NCI-H187 (cell line): Measurements from ENCODE around the gene MRPS34.

ENCODE experiments used
- DNase-seq, 2 experiments: peaks; one replicate each; lab custom pipeline; 2025; lab: John Stamatoyannopoulos, UW

The MRPS34 gene

DNA sequence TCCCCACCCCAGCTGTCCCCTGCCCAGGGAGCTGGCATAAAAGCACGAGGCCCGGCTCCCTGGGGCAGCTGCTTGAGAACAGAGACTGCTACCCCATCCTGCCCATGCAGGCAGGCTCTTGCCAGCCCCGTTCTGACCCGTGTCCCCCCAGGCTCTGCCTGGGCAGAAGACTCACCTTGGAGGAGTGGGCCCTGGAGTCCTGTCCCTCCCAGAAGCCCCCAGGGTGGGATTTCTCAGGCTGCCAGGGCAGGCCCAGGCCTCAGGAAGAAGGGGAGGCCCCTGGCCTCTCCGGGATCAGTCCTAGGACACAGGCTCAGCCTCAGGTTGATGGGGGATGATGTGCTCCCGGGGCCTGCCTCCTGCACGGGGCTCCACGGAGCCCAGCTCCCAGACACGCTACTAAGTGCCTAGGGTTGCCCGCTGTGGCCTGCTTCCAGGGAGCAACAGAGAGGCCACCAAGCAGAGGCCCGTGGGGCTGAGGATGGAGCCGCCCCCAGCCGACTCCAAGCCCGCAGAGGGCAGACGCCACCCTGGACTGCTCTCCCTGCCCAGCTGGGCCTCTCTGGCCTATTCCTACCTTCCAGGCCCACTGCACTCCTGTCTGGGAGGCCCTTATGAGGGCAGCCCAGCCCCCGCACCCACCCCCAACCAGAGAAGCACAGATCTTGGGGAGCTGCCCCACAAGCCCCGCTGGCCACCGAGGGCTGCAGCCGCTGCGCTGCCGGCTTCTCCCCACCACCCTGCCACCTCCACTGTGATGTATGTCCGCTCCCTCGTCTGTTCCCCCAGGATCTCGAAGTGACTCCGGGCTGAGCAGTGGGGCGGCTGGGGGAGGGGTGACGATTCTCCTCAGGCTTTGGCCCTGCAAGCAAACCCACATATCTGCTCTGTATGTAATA, 3.3 kb downstream of the MRPS34 start:
- no peak for DNase-seq

GRCh38 chr16:1768767-1769401, 4.0 kb downstream of the MRPS34 start:
- DNase-seq, result no peak

DNA sequence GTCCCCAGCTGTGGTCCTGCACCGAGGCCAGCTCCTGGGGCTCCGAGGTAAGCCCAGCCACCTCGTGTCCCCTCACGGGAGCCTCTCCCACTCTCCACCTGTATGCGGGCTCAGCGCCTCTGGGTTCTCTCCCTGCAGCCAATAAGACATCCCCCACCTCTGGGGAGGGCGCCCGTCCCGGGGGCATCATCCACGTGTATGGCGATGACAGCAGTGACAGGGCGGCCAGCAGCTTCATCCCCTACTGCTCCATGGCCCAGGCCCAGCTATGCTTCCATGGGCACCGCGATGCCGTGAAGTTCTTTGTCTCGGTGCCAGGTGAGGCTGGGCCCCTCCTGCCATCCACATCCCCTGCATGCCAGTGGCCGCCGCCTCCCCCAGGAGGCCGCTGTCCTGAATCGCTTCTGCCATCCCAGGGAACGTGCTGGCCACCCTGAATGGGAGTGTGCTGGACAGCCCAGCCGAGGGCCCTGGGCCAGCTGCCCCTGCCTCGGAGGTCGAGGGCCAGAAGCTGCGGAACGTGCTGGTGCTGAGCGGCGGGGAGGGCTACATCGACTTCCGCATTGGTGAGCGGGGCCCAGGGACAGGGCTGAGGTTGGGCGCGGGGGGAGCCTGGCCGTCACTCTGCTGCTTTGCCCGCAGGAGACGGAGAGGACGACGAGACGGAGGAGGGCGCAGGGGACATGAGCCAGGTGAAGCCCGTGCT, 4.7 kb downstream of the MRPS34 start:
- DNase-seq, result no peak

DNA sequence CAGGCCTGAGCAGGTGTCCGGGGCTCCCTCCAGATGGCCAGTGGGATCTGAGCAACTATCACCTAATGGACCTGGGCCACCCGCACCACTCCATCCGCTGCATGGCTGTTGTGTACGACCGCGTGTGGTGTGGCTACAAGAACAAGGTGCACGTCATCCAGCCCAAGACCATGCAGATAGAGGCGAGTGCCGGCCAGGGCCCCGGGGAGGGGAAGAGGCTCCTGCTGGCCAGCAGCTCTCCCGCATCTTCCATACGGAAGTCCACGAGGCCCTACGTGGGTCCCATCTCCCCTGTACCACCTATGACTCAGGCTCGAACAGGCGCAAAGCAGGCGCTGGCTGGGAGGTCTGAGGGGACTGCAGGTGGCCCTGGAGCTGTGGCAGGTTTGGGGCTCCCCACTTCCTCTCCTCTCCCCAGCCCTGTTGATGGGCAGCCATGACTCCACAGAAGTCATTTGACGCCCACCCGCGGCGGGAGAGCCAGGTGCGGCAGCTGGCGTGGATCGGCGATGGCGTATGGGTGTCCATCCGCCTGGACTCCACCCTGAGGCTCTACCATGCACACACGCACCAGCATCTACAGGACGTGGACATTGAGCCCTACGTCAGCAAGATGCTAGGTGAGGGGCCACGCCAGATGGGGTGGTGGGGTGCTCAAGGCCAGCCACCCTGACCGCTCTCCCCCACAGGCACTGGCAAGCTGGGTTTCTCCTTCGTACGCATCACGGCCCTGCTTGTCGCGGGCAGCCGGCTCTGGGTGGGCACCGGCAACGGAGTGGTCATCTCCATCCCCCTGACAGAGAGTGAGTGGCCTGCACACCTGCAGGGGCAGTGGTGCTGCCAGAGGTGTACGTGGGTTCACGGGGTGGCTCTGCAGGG, 5.6 kb downstream of the MRPS34 start:
- no peak for DNase-seq

DNA sequence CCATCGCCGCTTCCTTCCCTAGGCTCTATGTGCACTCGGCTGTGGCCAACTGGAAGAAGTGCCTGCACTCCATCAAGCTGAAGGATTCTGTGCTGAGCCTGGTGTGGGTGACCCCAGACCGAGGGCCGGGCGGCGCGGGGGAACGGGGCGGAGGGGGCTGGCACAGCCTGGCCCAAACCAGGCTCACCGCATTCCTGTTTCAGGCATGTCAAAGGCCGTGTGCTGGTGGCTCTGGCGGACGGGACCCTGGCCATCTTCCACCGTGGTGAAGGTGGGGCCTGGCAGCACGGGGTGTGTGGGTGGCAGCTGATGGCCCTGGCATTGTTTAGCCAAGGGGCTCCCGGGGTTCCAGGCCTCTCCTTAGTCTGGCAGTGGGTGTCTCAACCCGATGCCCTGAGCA, 6.2 kb downstream of the MRPS34 start:
- no peak for DNase-seq

- no peak for DNase-seq
Measured at GRCh38 chr16:1766231-1766630, 6.7 kb downstream of the MRPS34 start.

GRCh38 chr16:1765826-1766225, 7.1 kb downstream of the MRPS34 start:
- no peak for DNase-seq

GRCh38 chr16:1764971-1765370, 8.0 kb downstream of the MRPS34 start:
- no peak for DNase-seq

- DNase-seq, result no peak
Measured at GRCh38 chr16:1763521-1764511, 9.1 kb downstream of the MRPS34 start.

GRCh38 chr16:1762879-1763520, 9.9 kb downstream of the MRPS34 start:
- no peak for DNase-seq

DNA sequence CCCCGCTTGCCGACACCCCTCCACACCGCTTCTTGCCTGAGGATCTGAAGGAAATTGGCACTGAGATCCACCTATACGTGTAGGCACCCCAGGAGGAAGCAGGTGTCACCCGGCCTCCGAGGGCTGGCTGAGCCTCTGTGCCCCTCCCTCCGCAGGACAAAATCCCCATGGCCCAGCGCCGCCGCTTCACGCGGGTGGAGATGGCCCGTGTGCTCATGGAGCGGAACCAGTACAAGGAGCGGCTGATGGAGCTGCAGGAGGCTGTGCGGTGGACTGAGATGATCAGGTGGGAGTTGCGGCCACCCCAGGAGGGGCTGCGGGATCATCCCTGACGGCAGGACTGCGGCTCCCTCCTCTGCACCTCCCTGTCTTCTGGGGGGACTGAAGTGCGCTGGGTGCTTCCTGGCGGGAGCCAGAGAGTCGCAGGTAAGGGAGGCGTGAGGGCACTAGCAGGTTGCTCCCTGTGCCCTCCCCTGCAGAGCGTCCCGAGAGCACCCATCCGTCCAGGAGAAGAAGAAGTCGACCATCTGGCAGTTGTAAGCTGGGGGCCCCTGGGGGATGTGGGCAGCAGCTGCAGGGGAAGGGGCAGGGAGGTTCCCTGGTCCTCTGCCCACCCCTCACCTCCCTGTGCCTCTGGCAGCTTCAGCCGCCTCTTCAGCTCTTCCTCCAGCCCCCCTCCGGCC, 10.6 kb downstream of the MRPS34 start:
- DNase-seq, result no peak

DNA sequence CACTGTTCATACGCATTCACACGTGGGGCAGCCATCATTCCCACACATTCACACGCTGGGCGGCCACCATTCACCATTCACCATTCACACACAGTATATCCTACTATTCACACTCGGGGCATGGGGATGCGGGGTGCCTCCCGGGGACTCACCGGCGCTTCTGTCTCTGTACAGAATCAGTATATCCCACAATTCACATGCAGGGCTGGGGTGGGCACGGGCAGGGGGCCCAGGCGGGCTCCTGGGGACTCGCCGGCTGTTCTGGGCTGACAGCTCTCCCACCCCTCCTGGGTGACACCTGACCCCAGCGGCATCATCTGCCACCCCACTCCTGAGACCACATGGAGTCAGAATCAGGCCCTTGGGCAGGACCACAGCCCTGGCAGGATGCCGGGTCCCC, 11.2 kb downstream of the MRPS34 start:
- no peak for DNase-seq

DNA sequence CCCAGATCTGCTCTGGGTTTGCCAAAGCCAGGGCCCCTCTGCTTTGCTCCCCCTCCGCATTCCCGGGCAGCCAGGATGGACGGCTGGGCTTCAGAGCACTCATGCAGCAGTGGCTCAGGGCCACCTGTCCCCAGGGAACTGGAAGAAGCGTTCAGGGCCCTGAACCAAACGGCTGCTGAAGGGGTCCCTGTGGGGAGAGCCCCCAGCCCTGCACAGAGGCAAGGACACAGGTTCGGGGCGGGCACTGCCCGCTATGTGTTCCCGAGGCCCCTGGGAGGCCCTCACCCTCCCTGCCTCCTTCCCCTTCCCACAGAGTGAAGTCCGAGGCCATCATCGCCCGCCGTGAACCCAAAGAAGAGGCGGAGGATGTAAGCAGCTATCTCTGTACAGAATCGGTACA, 12.0 kb downstream of the MRPS34 start:
- no peak for DNase-seq

- DNase-seq, result no peak
Measured at GRCh38 chr16:1759511-1759910, 13.4 kb downstream of the MRPS34 start.

- DNase-seq, result no peak
Measured at GRCh38 chr16:1758923-1759322, 14.0 kb downstream of the MRPS34 start.

DNA sequence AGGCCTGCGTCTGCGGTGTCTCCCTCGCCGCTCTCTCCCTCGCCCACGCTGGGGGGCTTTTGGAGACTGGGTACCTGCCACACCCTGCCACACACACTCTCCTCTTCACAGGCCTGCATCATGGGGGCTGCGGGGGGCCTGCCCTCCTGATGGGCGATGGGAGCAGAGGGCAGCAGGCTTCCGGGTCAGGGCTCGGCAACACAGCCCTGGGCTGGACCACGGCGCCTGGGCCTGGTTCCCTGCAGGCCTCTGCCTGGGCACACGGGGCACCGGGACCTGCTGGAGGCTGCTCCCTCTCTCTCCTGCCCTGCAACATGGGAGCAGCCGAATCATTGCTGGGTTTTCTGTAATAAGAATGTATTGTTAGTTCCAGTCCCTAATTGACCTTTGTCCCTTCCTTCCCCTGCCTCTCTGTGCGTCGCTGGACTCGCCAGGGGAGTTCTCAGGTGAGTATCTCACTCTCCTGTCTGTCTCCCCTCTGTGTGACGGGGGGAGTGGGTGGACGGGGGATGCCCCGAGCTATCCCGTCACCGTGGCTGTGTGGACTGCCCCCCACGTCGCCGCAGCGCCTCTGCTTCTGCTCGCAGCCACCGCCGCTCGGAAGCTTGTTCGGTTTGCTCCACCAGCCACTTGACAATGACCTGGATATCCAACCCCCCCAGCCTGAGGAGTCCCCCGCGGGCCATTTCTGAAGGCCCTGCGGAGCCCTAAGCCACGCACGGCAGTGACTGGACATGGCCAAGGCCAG, 15.0 kb downstream of the MRPS34 start:
- DNase-seq, result no peak

DNA sequence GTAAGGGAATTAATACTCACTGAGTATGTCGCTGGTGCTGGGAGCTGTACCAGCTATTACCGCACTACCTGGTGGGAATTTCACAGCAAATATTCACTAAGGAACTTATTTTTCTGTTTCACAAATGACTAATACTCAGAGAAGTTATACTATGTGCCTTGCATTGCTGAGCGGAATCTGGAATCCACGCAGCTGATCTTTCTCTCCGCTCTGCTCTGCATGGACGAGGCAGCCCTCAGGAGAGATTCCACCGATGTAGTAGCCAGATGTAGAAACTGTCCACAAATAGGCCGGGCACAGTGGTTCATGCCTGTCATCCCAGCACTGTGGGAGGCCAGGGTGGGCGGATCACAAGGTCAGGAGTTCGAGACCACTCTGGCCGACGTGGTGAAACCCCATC, 18.7 kb downstream of the MRPS34 start:
- DNase-seq, result no peak

- no peak for DNase-seq
Measured at GRCh38 chr16:1752853-1753252, 20.1 kb downstream of the MRPS34 start.

DNA sequence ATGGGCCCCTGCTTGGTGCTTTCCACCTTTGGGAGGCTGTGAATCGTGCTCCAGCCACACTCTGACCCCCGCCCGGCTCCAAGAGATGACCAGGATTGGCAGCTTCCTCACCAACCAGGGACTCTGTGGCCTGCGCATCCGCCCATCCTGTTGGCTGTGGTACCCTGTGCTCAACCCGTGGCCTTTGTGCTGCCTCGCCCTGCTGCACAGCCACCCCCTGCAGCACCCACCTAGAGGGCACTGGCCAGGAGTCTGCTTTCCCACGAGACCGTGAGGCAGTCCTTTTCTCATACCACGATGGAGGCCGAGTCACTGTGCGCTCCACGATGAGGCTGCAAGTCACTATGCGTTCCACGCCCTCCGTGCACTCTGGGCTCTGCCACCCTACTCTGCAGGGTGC, 21.0 kb downstream of the MRPS34 start:
- DNase-seq, result no peak
